ENCODE data around the gene FAM163B. TPM values are rescaled to one million over a fixed set of nuclear protein-coding genes. Genes with fewer than 3 reads are reported as not detected.

FAM163B gene
- total RNA-seq, 1 donor from 2014 or later = not detected

DNA sequence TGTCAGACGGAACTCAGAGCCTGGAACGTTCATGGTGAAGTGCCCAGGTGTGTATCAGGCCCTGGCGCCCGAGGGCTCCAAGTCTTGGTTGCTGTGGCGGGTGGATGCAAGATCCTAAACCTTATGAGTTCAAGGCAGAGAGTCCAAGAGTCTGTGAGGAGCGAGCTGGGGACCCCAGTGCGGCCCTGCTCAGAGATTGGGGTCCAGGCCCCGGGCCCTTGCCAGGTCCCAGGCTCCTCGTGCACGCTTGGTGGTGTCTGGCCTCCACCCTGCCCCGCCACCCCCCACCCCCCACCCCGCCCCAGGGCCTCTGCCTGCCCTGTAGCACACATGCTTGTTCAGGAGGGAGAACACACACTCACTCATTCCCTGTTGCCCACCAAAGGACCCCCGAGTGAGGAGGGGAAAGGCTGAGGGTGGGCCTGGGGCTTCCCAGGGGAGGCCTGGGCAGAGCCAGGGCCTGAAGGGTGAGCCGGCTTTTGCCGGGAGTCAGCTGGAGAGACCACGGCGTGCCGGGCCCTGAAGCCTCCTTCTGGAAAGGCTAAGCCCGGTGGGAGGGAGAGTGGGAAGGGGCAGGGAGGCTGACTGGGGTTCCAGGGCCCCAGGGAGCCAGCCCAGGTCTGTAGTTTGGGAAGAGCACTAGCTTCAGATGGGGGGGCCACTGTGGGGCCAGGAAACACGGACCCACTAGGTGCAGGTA, 37.1 kb downstream of the FAM163B start:
- Mint-ChIP-seq H3K27me3 (ENCODE audit: unreplicated experiment) (peaks cover 29% of the 10 kb centered on the region), H3K27ac (ENCODE audit: unreplicated experiment) (no peak overlapping the region), H3K36me3 (ENCODE audit: unreplicated experiment) (no peaks in the 10 kb centered on the region), H3K4me1 (ENCODE audit: unreplicated experiment) (peaks cover 10% of the 10 kb centered on the region), H3K9me3 (ENCODE audit: unreplicated experiment) (no peaks in the 10 kb centered on the region), H3K4me3 (ENCODE audit: unreplicated experiment) (no peak overlapping the region)
- no peak for DNase-seq (ENCODE audit: extremely low spot score, unreplicated experiment)
- TF ChIP-seq, protein P1, sequence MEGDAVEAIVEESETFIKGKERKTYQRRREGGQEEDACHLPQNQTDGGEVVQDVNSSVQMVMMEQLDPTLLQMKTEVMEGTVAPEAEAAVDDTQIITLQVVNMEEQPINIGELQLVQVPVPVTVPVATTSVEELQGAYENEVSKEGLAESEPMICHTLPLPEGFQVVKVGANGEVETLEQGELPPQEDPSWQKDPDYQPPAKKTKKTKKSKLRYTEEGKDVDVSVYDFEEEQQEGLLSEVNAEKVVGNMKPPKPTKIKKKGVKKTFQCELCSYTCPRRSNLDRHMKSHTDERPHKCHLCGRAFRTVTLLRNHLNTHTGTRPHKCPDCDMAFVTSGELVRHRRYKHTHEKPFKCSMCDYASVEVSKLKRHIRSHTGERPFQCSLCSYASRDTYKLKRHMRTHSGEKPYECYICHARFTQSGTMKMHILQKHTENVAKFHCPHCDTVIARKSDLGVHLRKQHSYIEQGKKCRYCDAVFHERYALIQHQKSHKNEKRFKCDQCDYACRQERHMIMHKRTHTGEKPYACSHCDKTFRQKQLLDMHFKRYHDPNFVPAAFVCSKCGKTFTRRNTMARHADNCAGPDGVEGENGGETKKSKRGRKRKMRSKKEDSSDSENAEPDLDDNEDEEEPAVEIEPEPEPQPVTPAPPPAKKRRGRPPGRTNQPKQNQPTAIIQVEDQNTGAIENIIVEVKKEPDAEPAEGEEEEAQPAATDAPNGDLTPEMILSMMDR (IDR thresholded peaks at IDR 0.05) = no peak

DNA sequence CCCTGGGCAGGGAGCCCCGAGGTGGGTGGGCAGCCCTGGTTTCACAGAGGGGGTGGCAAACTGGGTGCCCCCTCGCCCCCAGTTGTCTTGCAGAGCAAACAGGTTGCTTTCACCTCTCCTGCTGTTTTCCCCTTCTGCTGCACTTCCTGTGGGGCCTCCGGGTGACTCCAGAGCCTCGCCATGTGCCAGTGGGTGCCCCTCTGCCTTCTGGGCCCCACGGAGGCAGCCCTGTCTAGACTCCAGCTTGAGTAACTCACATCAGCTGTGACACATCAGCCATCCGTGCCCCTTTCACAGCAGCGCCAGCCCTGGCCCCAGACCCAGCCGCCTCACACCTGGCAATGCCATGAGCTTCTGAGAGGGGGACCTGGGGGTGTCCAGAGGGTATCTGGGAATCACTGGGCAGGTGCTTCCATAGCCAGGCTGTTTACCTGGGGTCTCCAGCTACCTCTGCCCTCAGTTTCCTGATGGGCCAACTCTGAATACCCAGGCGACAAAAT, 37.7 kb downstream of the FAM163B start:
- Mint-ChIP-seq H3K9me3 (ENCODE audit: unreplicated experiment) (no peaks in the 10 kb centered on the region), H3K27ac (ENCODE audit: unreplicated experiment) (no peak overlapping the region), H3K36me3 (ENCODE audit: unreplicated experiment) (no peaks in the 10 kb centered on the region), H3K4me1 (ENCODE audit: unreplicated experiment) (peaks cover 5% of the 10 kb centered on the region), H3K4me3 (ENCODE audit: unreplicated experiment) (no peak overlapping the region), H3K27me3 (ENCODE audit: unreplicated experiment) (peaks cover 24% of the 10 kb centered on the region)
- DNase-seq (ENCODE audit: extremely low spot score, unreplicated experiment) = no peak
- TF ChIP-seq, protein P1 (IDR thresholded peaks at IDR 0.05) = no peak

- no peak overlapping the region for H3K4me3 Mint-ChIP-seq (ENCODE audit: unreplicated experiment)
- TF ChIP-seq, protein P1 (IDR thresholded peaks at IDR 0.05) = no peak
- peaks cover 5% of the 10 kb centered on the region for H3K4me1 Mint-ChIP-seq (ENCODE audit: unreplicated experiment)
- no peaks in the 10 kb centered on the region for H3K36me3 Mint-ChIP-seq (ENCODE audit: unreplicated experiment)
- H3K27ac Mint-ChIP-seq (ENCODE audit: unreplicated experiment) = no peak overlapping the region
- H3K9me3 Mint-ChIP-seq (ENCODE audit: unreplicated experiment) = no peaks in the 10 kb centered on the region
- peaks cover 21% of the 10 kb centered on the region for H3K27me3 Mint-ChIP-seq (ENCODE audit: unreplicated experiment)
- DNase-seq (ENCODE audit: extremely low spot score, unreplicated experiment) = no peak
Observed at GRCh38 chr9:133570691-133571080, 38.5 kb downstream of the FAM163B start.

- H3K27ac Mint-ChIP-seq (ENCODE audit: unreplicated experiment) = no peak overlapping the region
- H3K9me3 Mint-ChIP-seq (ENCODE audit: unreplicated experiment) = no peaks in the 10 kb centered on the region
- H3K4me1 Mint-ChIP-seq (ENCODE audit: unreplicated experiment) = peaks cover 5% of the 10 kb centered on the region
- no peak overlapping the region for H3K4me3 Mint-ChIP-seq (ENCODE audit: unreplicated experiment)
- H3K27me3 Mint-ChIP-seq (ENCODE audit: unreplicated experiment) = peaks cover 18% of the 10 kb centered on the region
- no peak for DNase-seq (ENCODE audit: extremely low spot score, unreplicated experiment)
- TF ChIP-seq, protein P1 (IDR thresholded peaks at IDR 0.05) = no peak
- H3K36me3 Mint-ChIP-seq (ENCODE audit: unreplicated experiment) = no peaks in the 10 kb centered on the region
Observed at GRCh38 chr9:133569891-133570690, 39.1 kb downstream of the FAM163B start.

Data from osteocyte (in vitro differentiated cells).